Motor neuron (in vitro differentiated cells): ENCODE measurements around the gene HHAT. TPM values are rescaled to one million over a fixed set of nuclear protein-coding genes. Genes with fewer than 3 reads are reported as not detected.
A peak's percentile ranks its signal among the peaks of the same experiment; 100 is the strongest.
"Not testable (repeated sequence)": the region's sequence is repeated elsewhere in the genome, so short reads cannot be mapped to it uniquely, and the experiment has no call there.

Experiments
- ATAC-seq, 8 experiments: fragments of 200-7000 bp; cut with Tn5 transposase; replicated peaks in 6 of 8; 2 replicates each; pipeline ENCODE4 v1.8.0; 2021; ENCODE audit warnings: mild to moderate bottlenecking in 8 of 8, moderate library complexity in 8 of 8
- H3K27ac ChIP-seq, 2 donors: fragments of 250-450 bp; sonication (Bioruptor Pico); 2 replicates each; pipeline ENCODE4 v1.9.0; 2021; ENCODE audit warnings: antibody characterized with exemption in 2 of 2, mild to moderate bottlenecking in 2 of 2, moderate library complexity in 1 of 2
- H3K4me1 ChIP-seq, 2 donors: fragments of 250-450 bp; sonication (Bioruptor Pico); replicated peaks in 1 of 2; 2 replicates each; pipeline ENCODE4 v1.6.1; 2021; ENCODE audit warnings: antibody characterized with exemption in 2 of 2, mild to moderate bottlenecking in 2 of 2, moderate library complexity in 1 of 2
- H3K4me3 ChIP-seq, 5 donors: fragments of 250-450 bp; sonication (Bioruptor Pico); 2 replicates each; pipeline ENCODE4 v1.9.0; 2021; ENCODE audit warnings: antibody characterized with exemption in 5 of 5, mild to moderate bottlenecking in 5 of 5, moderate library complexity in 4 of 5
- WGBS, 10 experiments: fragments of 450-650 bp; shearing (Covaris generic); methylation state at CpG; one replicate each; pipeline ENCODE4 v1.0.0; 2022; 5-methylcytosine and 5-hydroxymethylcytosine counted together
- in situ Hi-C, 9 experiments: fragments of 400-800 bp; cut with MboI; loops; one replicate each; pipeline ENCODE4 v1.15.0; 2021; ENCODE audit warnings: low sequenced_read_pairs in 9 of 9, low pct_unique_long_range_greater_than_20kb in 2 of 9; ENCODE audit not compliant: unreplicated experiment in 9 of 9
- total RNA-seq, 8 experiments: library from RNA; unstranded; fragments of 300-600 nt; gene quantifications; 2 replicates each; pipeline versions ENCODE4 v1.2.3 to v1.2.4, GENCODE V29; 2022

HHAT gene
- total RNA-seq, 8 experiments from 2014 or later = 3.9 to 128 (median 7.8) TPM

DNA sequence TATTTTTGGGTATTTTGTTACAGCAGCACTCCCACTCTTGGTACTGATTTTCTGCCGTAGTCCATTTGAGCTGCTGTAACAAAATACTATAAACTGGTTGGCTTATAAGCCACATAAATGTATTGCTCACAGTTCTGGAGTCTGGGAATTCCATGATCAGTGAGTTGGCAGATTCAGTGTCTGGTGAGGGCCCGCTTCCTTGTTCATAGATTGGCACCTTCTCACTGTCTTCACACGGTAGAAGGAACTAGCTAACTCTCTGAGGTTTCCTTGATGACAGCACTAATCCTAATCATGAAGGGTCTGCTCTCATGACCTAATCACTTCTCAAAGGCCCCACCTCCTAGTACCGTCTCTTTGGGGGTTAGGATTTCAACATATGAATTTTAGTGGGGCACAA is 85.2 kb downstream of the HHAT start:
- no peaks in the 10 kb centered on the region for H3K4me1 ChIP-seq
- no peak overlapping the region for H3K27ac ChIP-seq
- ATAC-seq = no peak
- 67 to 100% (median 94%) methylated on average over 1 to 4 of the region's 4 CpGs for WGBS, 10 experiments
- H3K4me3 ChIP-seq = no peak overlapping the region
- in situ Hi-C loops = loop anchor here in 8 of 9 experiments (10.0 to 25.0 kb wide), 2 partner anchors 161 to 723 kb away; partner anchors contain the start of gene KCNH1 (in 7 of the 8)

DNA sequence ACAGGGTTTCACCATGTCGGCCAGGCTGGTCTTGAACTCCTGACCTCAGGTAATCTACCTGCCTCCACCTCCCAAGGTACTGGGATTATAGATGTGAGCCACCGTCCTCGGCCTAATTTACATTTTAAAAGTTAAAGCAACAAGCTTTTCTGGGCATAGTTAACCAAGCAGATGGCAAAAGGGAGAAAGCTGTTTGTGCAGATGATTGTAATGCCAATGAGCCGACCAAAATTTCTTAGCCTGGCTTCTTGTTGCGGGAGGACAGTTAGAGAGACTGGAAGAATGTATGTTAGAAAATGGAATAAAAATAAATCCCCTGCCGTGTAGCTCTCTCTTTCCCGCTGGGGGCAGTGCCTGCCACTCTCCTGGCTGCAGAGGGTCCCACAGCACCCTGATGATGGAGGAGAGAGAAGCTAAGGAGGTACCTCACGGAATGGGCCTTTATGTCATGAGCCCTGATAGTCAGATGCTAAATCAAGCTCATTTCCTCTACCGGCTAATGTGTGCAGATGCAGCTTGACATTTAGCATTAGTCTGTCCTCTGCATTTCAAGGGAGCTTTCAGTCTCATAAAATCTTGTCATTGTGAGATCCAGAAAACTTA is 87.2 kb downstream of the HHAT start:
- ATAC-seq = peak in 4 of 8 experiments; percentile 28 to 53 (median 29)
- Histone ChIP-seq H3K4me1 (no peaks in the 10 kb centered on the region), H3K4me3 (no peak overlapping the region), H3K27ac (no peak overlapping the region)
- in situ Hi-C loops = loop anchor here in 8 of 9 experiments (10.0 to 25.0 kb wide), 2 partner anchors 159 to 721 kb away; partner anchors contain the start of gene KCNH1 (in 7 of the 8)
- 21 to 76% (median 40%) methylated on average over 3 to 9 of the region's 9 CpGs; no CpG with 5 or more reads in 2 of the 10 experiments for WGBS, 10 experiments

DNA sequence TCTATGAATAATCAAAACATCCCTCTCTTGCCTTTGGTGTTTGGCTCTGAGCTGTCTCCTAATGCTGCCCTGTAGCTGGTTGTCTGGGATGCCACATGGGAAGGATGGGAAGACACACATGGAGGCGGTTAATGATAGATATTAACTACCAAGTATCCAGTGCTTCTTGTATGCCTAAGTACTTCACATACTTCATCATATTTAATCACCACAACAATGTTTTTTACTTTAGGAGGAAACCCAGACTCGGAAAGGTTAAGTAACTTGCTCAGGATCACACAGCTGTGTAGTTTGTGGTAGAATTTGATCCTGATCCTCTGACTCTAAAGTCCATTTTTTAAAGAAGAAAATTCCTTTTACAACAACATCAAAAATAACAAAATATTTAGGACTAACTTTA is 88.0 kb downstream of the HHAT start:
- no peaks in the 10 kb centered on the region for H3K4me1 ChIP-seq
- in situ Hi-C loops = loop anchor here in 8 of 9 experiments (10.0 to 25.0 kb wide), 2 partner anchors 158 to 721 kb away; partner anchors contain the start of gene KCNH1 (in 7 of the 8)
- H3K4me3 ChIP-seq = no peak overlapping the region
- ATAC-seq = no peak
- H3K27ac ChIP-seq = no peak overlapping the region
- WGBS, 10 experiments = 43 to 100% (median 90%) methylated on average over 1 to 2 of the region's 2 CpGs

GRCh38 chr1:210417881-210418280 is 89.2 kb downstream of the HHAT start:
- ATAC-seq = no peak
- Histone ChIP-seq H3K27ac (no peak overlapping the region), H3K4me1 (no peaks in the 10 kb centered on the region), H3K4me3 (no peak overlapping the region)
- 14 to 100% (median 80%) methylated on average over 1 to 5 of the region's 5 CpGs; no CpG with 5 or more reads in 2 of the 10 experiments for WGBS, 10 experiments
- in situ Hi-C loops = loop anchor here in 8 of 9 experiments (10.0 to 25.0 kb wide), 2 partner anchors 157 to 719 kb away; partner anchors contain the start of gene KCNH1 (in 7 of the 8)

- in situ Hi-C loops = loop anchor here in 8 of 9 experiments (10.0 to 25.0 kb wide), 2 partner anchors 156 to 718 kb away; partner anchors contain the start of gene KCNH1 (in 7 of the 8)
- WGBS, 10 experiments = 25 to 87% (median 64%) methylated on average over 2 to 7 of the region's 7 CpGs; no CpG with 5 or more reads in 1 of the 10 experiments
- Histone ChIP-seq H3K4me3 (no peak overlapping the region), H3K4me1 (no peaks in the 10 kb centered on the region), H3K27ac (no peak overlapping the region)
- peak in 3 of 8 experiments; percentile 63 to 84 (median 70) for ATAC-seq
Observed at GRCh38 chr1:210418863-210419650, 90.4 kb downstream of the HHAT start.

DNA sequence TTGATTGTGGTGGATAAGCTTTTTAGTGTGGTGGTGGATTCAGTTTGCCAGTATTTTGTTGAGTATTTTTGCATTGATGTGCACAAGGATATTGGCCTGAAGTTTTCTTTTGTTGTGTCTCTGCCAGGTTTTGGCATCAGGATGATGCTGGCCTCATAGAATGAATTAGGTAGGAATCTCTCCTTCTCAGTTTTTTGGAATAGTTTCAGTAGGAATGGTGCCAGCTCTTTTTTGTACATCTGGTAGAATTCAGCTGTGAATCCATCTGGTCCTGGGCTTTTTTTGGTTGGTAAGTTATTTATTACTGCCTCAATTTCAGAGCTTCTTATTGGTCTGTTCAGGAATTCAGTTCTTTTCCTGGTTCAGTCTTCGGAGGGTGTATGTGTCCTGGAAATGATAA is 98.0 kb downstream of the HHAT start:
- in situ Hi-C loops, H3K4me3 ChIP-seq, H3K27ac ChIP-seq, ATAC-seq, H3K4me1 ChIP-seq: not testable (repeated sequence)
- WGBS, 10 experiments = 0 to 100% (median 68%) methylated on average over 1 of the region's 1 CpG; no CpG with 5 or more reads in 2 of the 10 experiments

DNA sequence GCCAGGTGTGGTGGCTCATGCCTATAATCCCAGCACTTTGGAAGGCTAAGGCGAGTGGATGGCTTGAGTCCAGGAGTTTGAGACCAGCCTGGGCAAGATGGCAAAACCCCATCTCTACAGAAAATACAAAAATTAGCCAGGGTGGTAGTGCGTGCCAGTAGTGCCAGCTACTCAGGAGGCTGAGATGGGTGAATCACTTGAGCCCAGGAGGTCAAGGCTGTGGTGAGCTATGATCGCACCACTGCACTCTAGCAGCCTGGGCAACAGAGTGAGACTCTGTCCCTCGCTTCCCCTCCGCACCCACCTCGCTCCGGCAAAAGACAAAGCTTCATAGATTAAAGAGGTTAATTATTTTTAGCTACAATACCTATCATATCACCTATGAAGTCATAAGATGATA is 100.0 kb downstream of the HHAT start:
- Histone ChIP-seq H3K4me3 (no peak overlapping the region), H3K4me1 (no peaks in the 10 kb centered on the region), H3K27ac (no peak overlapping the region)
- in situ Hi-C loops = no loop called here
- 43 to 100% (median 97%) methylated on average over 1 to 7 of the region's 7 CpGs; no CpG with 5 or more reads in 2 of the 10 experiments for WGBS, 10 experiments
- ATAC-seq = no peak

- 29 to 71% (median 49%) methylated on average over 1 to 4 of the region's 4 CpGs; no CpG with 5 or more reads in 2 of the 10 experiments for WGBS, 10 experiments
- Histone ChIP-seq H3K27ac (no peak overlapping the region), H3K4me1 (no peaks in the 10 kb centered on the region), H3K4me3 (no peak overlapping the region)
- peak in 3 of 8 experiments; percentile 36 to 64 (median 50) for ATAC-seq
- in situ Hi-C loops = no loop called here
Observed at GRCh38 chr1:210434223-210434622, 105.5 kb downstream of the HHAT start.

DNA sequence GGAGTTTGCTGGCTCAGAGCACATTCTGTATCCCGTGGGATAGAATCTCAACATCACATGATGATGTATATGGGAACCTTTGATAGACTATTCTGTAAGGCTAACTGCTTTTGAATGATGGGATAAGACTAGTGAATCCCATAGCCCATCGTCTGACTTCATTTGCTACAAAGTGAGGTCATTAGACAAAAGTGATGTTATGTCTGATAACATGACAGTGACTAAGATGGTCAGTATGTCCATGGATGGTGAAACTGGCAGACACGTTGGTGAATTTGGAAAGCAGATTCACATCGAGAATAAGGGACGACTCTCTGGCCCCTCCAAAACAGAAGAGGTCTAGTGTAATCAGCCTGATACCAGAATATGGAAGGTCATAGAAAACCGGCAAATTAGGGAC is 108.4 kb downstream of the HHAT start:
- Histone ChIP-seq H3K4me3 (no peak overlapping the region), H3K27ac (no peak overlapping the region), H3K4me1 (no peaks in the 10 kb centered on the region)
- 33 to 100% (median 83%) methylated on average over 1 to 6 of the region's 6 CpGs for WGBS, 10 experiments
- ATAC-seq = no peak
- in situ Hi-C loops = no loop called here

DNA sequence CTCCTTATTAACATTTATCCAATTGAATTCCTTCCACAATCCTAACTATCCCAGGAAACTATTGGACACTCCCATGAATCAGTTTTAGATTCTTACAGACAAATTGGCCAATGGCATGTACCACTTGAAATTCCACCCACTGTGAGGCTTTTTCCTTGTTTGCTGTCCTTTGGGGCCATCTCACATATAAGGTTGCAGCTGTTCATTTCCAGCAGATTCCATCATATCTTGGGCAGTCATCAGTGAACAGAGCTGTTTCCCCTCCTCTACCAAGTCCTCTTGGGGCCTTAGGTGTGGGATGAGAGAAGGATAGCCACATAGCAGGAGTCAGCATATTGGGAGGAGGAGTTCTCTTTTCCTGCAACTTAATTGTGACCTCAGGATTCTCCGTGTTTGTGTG is 109.1 kb downstream of the HHAT start:
- no peak overlapping the region for H3K4me3 ChIP-seq
- 50 to 89% (median 67%) methylated on average over 1 of the region's 1 CpG; no CpG with 5 or more reads in 7 of the 10 experiments for WGBS, 10 experiments
- no peak overlapping the region for H3K27ac ChIP-seq
- H3K4me1 ChIP-seq = no peaks in the 10 kb centered on the region
- in situ Hi-C loops = no loop called here
- ATAC-seq = no peak

GRCh38 chr1:210438928-210439841 is 110.5 kb downstream of the HHAT start:
- H3K4me1 ChIP-seq = no peaks in the 10 kb centered on the region
- in situ Hi-C loops = no loop called here
- ATAC-seq = peak in 3 of 8 experiments; percentile 67 to 91 (median 87)
- H3K4me3 ChIP-seq = no peak overlapping the region
- H3K27ac ChIP-seq = no peak overlapping the region
- 48 to 75% (median 64%) methylated on average over 3 to 7 of the region's 7 CpGs; no CpG with 5 or more reads in 2 of the 10 experiments for WGBS, 10 experiments

GRCh38 chr1:210440081-210440480 is 111.4 kb downstream of the HHAT start:
- WGBS, 10 experiments = 62 to 100% (median 90%) methylated on average over 1 to 3 of the region's 3 CpGs; no CpG with 5 or more reads in 1 of the 10 experiments
- Histone ChIP-seq H3K27ac (no peak overlapping the region), H3K4me3 (no peak overlapping the region), H3K4me1 (no peaks in the 10 kb centered on the region)
- ATAC-seq = no peak
- in situ Hi-C loops = loop anchor here in 1 of 9 experiments (10.0 kb wide), 1 partner anchor 695 kb away; the partner anchor contains the start of gene KCNH1
